OCI-LY1 (cell line): ENCODE data around the gene LSAMP.
"Not testable (repeated sequence)": the region's sequence is repeated elsewhere in the genome, so short reads cannot be mapped to it uniquely, and the experiment has no call there.

Experiments used
- H2AFZ ChIP-seq: fragments of 200-600 bp; sonication (generic), shearing (Covaris generic); 2 replicates; pipeline ENCODE4 v1.6.0; 2014; ENCODE audit warnings: antibody characterized with exemption, mild to moderate bottlenecking, low read length
- H3F3A ChIP-seq: fragments of 200-600 bp; sonication (generic), shearing (Covaris generic); 2 replicates; pipeline ENCODE4 v1.6.0; 2014; ENCODE audit warnings: mild to moderate bottlenecking, antibody characterized with exemption, low read length, moderate library complexity; ENCODE audit not compliant: insufficient read depth
- H3K27ac ChIP-seq: fragments of 200-600 bp; sonication (generic); 2 replicates; pipeline ENCODE4 v1.5.1; 2014; ENCODE audit warnings: low read length, mixed run types, mild to moderate bottlenecking, low read depth; ENCODE audit not compliant: poor library complexity, severe bottlenecking
- H3K27me3 ChIP-seq: fragments of 200-600 bp; sonication (generic); 2 replicates; pipeline ENCODE4 v1.6.0; 2014; ENCODE audit warnings: antibody characterized with exemption, mild to moderate bottlenecking, low read length, moderate library complexity; ENCODE audit not compliant: insufficient read depth
- H3K36me3 ChIP-seq: fragments of 200-600 bp; sonication (generic); 2 replicates; pipeline ENCODE4 v1.6.1; 2014; ENCODE audit warnings: mild to moderate bottlenecking, antibody characterized with exemption, low read length, moderate library complexity, mixed read lengths; ENCODE audit not compliant: insufficient read depth
- H3K4me1 ChIP-seq: fragments of 200-600 bp; sonication (generic); 2 replicates; pipeline ENCODE4 v1.5.1; 2014; ENCODE audit warnings: mild to moderate bottlenecking, low read length, moderate library complexity; ENCODE audit not compliant: insufficient read depth, severe bottlenecking
- H3K4me2 ChIP-seq: fragments of 200-600 bp; sonication (generic), shearing (Covaris generic); 2 replicates; pipeline ENCODE4 v1.6.1; 2014; ENCODE audit warnings: low read length
- H3K4me3 ChIP-seq: fragments of 200-600 bp; sonication (generic); 2 replicates; pipeline ENCODE4 v1.5.1; 2014; ENCODE audit warnings: low read length, low read depth, mild to moderate bottlenecking, mixed read lengths; ENCODE audit not compliant: poor library complexity, severe bottlenecking
- H3K79me2 ChIP-seq: fragments of 200-600 bp; shearing (Covaris generic); 2 replicates; pipeline ENCODE4 v1.6.1; 2016; ENCODE audit warnings: mixed run types, low read length, mixed read lengths; ENCODE audit not compliant: insufficient read depth
- H3K9ac ChIP-seq: fragments of 200-600 bp; sonication (generic), shearing (Covaris generic); 2 replicates; pipeline ENCODE4 v1.6.1; 2014; ENCODE audit warnings: mild to moderate bottlenecking, low read length, mixed read lengths
- H3K9me2 ChIP-seq: fragments of 200-600 bp; sonication (generic), shearing (Covaris generic); 2 replicates; pipeline ENCODE4 v1.6.1; 2014; ENCODE audit warnings: low read depth, mild to moderate bottlenecking, low read length, mixed read lengths
- H3K9me3 ChIP-seq: fragments of 200-600 bp; shearing (Covaris generic); 2 replicates; pipeline ENCODE4 v1.6.1; 2014; ENCODE audit warnings: low read length, mixed read lengths
- H4K20me1 ChIP-seq: fragments of 200-600 bp; sonication (generic), shearing (Covaris generic); 2 replicates; pipeline ENCODE4 v1.6.0; 2016; ENCODE audit warnings: mild to moderate bottlenecking, low read length; ENCODE audit not compliant: insufficient read depth
- EZH2 ChIP-seq: fragments of 200-600 bp; sonication (generic), shearing (Covaris generic); IDR thresholded peaks from 2 replicates; pipeline ENCODE4 v1.8.0; 2017; ENCODE audit warnings: borderline replicate concordance, mixed run types, mild to moderate bottlenecking, antibody characterized with exemption, low read length, moderate library complexity, mixed read lengths
- TF ChIP-seq, protein P1 (sequence below): fragments of 200-600 bp; sonication (generic), shearing (Covaris generic); IDR thresholded peaks from 2 replicates; pipeline ENCODE4 v1.5.1; 2017; ENCODE audit warnings: mild to moderate bottlenecking, antibody characterized with exemption, low read length, moderate library complexity, mixed read lengths

Gene LSAMP

DNA sequence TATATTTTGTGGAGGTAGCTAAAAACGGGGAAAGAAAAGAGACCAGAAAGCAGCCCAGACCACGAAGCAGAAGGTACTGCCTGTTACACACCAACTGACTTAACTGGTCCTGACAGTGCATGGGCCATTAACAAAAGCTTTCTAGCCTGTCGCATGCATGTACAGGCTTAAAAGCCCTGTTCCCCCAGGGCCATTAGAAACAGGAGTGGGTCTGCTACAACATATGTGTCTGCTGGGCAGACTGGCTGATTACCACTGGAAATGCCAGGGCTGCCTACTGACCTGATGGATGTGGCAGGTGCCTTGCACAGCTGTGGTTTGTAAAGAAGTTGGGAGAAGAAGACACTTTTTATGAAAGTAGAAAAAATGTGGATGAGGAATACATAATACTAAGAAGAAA lies 684.6 kb downstream of the LSAMP start:
- Histone ChIP-seq H3K36me3 (no peaks in the 10 kb centered on the region), H3K4me3 (no peak overlapping the region), H3K79me2 (no peaks in the 10 kb centered on the region), H3F3A (no peaks in the 10 kb centered on the region), H3K27ac (no peak overlapping the region), H2AFZ (no peak overlapping the region), H3K9me2 (no peaks in the 10 kb centered on the region), H3K27me3 (no peaks in the 10 kb centered on the region), H3K9ac (no peak overlapping the region), H3K4me1 (no peaks in the 10 kb centered on the region), H4K20me1 (no peaks in the 10 kb centered on the region), H3K9me3 (no peaks in the 10 kb centered on the region), H3K4me2 (no peak overlapping the region)
- TF ChIP-seq, protein P1, sequence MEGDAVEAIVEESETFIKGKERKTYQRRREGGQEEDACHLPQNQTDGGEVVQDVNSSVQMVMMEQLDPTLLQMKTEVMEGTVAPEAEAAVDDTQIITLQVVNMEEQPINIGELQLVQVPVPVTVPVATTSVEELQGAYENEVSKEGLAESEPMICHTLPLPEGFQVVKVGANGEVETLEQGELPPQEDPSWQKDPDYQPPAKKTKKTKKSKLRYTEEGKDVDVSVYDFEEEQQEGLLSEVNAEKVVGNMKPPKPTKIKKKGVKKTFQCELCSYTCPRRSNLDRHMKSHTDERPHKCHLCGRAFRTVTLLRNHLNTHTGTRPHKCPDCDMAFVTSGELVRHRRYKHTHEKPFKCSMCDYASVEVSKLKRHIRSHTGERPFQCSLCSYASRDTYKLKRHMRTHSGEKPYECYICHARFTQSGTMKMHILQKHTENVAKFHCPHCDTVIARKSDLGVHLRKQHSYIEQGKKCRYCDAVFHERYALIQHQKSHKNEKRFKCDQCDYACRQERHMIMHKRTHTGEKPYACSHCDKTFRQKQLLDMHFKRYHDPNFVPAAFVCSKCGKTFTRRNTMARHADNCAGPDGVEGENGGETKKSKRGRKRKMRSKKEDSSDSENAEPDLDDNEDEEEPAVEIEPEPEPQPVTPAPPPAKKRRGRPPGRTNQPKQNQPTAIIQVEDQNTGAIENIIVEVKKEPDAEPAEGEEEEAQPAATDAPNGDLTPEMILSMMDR = no peak

DNA sequence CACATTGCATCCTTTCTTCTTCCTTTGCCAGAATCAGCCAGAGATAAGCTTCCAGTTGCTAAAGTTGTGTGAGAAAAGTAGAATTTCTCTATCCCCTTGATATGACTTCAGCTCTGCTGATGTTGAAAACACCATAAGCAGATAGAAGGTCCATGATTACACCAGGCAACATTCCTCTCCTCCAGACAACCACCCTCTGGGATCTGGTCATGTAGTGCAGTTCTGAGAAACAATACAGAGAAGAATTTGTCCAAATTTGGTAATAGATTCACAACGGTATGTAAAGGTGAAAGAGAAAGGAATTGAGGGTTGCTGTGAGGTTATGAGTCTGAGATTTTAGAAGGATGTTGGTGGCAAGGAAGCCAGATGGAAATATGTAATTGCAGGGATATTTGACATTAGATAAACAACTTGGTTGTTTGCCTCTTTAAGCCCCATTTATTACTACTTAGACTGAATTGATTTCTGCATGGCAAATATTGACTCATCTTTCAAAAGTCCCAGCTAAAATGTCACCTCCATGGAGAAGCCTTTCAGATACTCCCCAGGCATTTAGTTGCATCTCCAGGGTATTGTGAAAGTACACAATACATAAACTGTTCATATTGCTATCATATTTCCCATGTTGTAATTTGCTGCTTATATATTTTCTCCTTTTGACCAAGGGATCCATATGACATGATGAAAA lies 687.1 kb downstream of the LSAMP start:
- no peaks in the 10 kb centered on the region for H3K9me2 ChIP-seq
- no peak overlapping the region for H3K27ac ChIP-seq
- H3F3A ChIP-seq = no peaks in the 10 kb centered on the region
- H3K4me2 ChIP-seq = no peak overlapping the region
- H3K4me1 ChIP-seq = no peaks in the 10 kb centered on the region
- no peak overlapping the region for H2AFZ ChIP-seq
- no peaks in the 10 kb centered on the region for H3K9me3 ChIP-seq
- H4K20me1 ChIP-seq = no peaks in the 10 kb centered on the region
- no peaks in the 10 kb centered on the region for H3K27me3 ChIP-seq
- no peak for TF ChIP-seq EZH2
- TF ChIP-seq, protein P1 = no peak
- no peak overlapping the region for H3K4me3 ChIP-seq
- H3K9ac ChIP-seq = no peak overlapping the region
- H3K79me2 ChIP-seq = no peaks in the 10 kb centered on the region
- no peaks in the 10 kb centered on the region for H3K36me3 ChIP-seq

DNA sequence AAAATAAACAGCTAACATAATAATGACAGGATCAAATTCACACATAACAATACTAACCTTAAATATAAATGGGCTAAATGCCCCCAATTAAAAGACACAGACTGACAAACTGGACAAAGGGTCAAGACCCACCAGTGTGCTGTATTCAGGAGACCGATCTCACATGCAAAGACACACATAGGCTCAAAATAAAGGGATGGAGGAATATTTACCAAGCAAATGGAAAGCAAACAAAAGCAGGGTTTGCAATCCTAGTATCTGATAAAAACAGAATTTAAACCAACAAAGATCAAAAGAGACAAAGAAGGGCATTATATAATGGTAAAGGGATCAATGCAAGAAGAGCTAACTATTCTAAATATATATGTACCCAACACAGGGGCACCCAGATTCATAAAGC lies 692.3 kb downstream of the LSAMP start:
- H3K9ac ChIP-seq, H4K20me1 ChIP-seq, H3K27me3 ChIP-seq, H3K79me2 ChIP-seq, H3K9me3 ChIP-seq, H3F3A ChIP-seq, H3K4me1 ChIP-seq, H2AFZ ChIP-seq, H3K36me3 ChIP-seq, H3K9me2 ChIP-seq, H3K4me2 ChIP-seq, H3K4me3 ChIP-seq, H3K27ac ChIP-seq: not testable (repeated sequence)
